Sigmoid colon (tissue), 4 donors: Measurements from ENCODE around the gene SMIM20.

Experiments
- EP300 ChIP-seq, 4 donors: sonication (generic); formaldehyde crosslinking; IDR thresholded peaks; one replicate each; pipeline ENCODE4 v1.6.1; 2017; ENCODE audit warnings: antibody characterized with exemption in 4 of 4
- POLR2A ChIP-seq, 2 donors: fragments of 450-650 bp; IDR thresholded peaks; one replicate each; pipeline ENCODE4 v1.6.1; 2016; ENCODE audit warnings: antibody characterized with exemption in 2 of 2, mild to moderate bottlenecking in 2 of 2, moderate library complexity in 2 of 2
- POLR2AphosphoS5 ChIP-seq, 4 donors: sonication (generic); formaldehyde crosslinking; IDR thresholded peaks; one replicate each; pipeline ENCODE4 v1.6.1; 2017; ENCODE audit warnings: antibody characterized with exemption in 4 of 4
- TF ChIP-seq, protein P1 (sequence below), 4 experiments: fragments of 450-650 bp in 3 of 4; fragments of 200-600 bp in 1 of 4; IDR thresholded peaks; one replicate each; pipeline ENCODE4 v1.5.1; 2016 to 2019; ENCODE audit warnings: antibody characterized with exemption in 4 of 4, mild to moderate bottlenecking in 3 of 4, moderate library complexity in 2 of 4

DNA sequence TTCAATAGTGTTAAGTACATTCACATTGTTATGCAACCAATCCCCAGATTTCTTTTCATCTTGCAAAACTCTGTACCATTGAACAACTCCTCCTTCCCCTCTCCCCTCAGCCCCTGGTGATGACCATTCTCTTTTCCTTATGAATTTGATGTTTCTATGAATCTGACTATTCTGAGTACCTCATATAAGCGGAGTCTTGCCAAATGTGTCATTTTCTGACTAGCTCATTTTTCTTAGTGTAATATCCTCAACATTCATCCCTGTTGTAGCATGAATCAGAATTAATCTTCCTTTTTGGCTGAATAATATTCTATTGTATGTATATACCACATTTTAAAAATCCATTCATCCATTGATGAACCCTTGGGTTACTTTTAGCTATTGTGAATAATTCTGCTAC, 34.0 kb downstream of the SMIM20 start:
- TF ChIP-seq, protein P1, sequence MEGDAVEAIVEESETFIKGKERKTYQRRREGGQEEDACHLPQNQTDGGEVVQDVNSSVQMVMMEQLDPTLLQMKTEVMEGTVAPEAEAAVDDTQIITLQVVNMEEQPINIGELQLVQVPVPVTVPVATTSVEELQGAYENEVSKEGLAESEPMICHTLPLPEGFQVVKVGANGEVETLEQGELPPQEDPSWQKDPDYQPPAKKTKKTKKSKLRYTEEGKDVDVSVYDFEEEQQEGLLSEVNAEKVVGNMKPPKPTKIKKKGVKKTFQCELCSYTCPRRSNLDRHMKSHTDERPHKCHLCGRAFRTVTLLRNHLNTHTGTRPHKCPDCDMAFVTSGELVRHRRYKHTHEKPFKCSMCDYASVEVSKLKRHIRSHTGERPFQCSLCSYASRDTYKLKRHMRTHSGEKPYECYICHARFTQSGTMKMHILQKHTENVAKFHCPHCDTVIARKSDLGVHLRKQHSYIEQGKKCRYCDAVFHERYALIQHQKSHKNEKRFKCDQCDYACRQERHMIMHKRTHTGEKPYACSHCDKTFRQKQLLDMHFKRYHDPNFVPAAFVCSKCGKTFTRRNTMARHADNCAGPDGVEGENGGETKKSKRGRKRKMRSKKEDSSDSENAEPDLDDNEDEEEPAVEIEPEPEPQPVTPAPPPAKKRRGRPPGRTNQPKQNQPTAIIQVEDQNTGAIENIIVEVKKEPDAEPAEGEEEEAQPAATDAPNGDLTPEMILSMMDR (IDR thresholded peaks at IDR 0.05) = no peak
- TF ChIP-seq EP300 (IDR thresholded peaks at IDR 0.05) (no peak), POLR2AphosphoS5 (IDR thresholded peaks at IDR 0.05) (no peak), POLR2A (IDR thresholded peaks at IDR 0.05) (no peak)
